ENCODE results near the gene P2RY2. TPM values are rescaled to one million over a fixed set of nuclear protein-coding genes. Genes with fewer than 3 reads are reported as not detected.

P2RY2 gene
- total RNA-seq, 3 donors from 2014 or later: 7.6 to 20.6 (median 14.5) TPM

DNA sequence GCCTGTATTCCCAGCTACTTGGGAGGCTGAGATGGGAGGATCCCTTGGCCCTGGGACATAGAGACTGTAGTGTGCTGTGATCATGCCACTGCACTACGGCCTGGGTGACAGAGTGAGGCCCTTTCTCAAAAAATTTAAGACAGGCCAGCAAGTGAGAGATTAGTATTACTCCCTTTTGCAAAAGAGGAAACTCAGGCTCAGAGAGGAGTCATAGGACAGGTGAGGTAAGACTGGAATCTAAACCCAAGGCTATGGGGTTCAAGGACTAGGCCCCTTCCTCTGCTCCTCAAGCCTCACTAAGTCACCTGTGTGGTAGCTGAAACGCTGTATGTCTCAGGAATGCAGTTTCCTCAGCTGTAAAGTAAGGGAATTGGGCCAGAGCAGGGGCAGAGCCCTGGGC lies 1.6 kb upstream of the P2RY2 start:
- no peaks in the 10 kb centered on the region for H3K9me3 ChIP-seq
- no peak for ATAC-seq
- H3K36me3 ChIP-seq (ENCODE audit: low read depth): no peaks in the 10 kb centered on the region
- peaks cover 14% of the 10 kb centered on the region for H3K4me1 ChIP-seq (ENCODE audit: low read depth)
- H3K4me3 ChIP-seq: no peak overlapping the region
- intact Hi-C loops (cut with DNase I, micrococcal nuclease): no loop called here
- no peak for TF ChIP-seq CTCF (IDR thresholded peaks at IDR 0.05)
- peak in 1 of 3 donors; percentile 17 for DNase-seq

DNA sequence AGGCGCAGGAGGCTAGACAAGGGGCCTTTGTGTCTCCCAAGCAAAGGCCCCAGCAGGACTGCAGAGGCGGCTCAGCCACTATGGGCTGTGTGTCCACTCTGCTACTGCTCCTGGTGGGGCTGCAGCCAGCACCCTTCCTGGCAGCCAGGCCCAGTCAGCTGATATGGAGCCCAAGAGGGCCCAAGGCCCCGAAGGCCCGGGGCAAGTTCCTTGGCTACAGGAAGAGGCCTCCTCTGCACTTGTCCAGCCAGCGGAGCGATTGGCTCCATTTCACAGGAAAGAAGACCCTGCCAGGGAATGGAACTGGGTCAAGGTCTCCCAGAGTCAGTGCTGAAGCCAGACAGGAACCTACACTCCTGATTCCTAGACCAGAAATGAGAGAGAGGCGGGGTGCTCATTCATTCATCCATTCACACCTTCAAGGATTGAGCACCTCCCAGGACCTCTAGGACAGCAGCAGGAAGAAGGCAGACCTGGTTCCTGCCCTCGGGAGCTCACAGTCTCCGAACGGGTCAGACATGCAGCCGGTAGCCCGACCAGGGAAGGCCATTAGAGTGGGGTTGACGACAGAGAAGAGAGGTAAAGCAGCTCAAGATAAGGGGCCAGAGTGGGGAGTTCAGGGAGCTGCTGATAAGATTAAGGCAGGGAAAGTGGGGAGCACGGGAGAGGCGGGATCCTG lies 811 bp upstream of the P2RY2 start:
- H3K4me3 ChIP-seq: no peak overlapping the region
- ATAC-seq (no peak), DNase-seq (peak in 1 of 3 donors; percentile 32)
- intact Hi-C loops (cut with DNase I, micrococcal nuclease): no loop called here
- peaks cover 14% of the 10 kb centered on the region for H3K4me1 ChIP-seq (ENCODE audit: low read depth)
- no peak for TF ChIP-seq CTCF (IDR thresholded peaks at IDR 0.05)
- no peaks in the 10 kb centered on the region for H3K36me3 ChIP-seq (ENCODE audit: low read depth)
- H3K9me3 ChIP-seq: no peaks in the 10 kb centered on the region

GRCh38 chr11:73217810-73218105 lies 323 bp upstream of the P2RY2 start:
- no peak overlapping the region for H3K4me3 ChIP-seq
- no peaks in the 10 kb centered on the region for H3K36me3 ChIP-seq (ENCODE audit: low read depth)
- ATAC-seq (no peak), DNase-seq (peak in 1 of 3 donors; percentile 16)
- no peaks in the 10 kb centered on the region for H3K9me3 ChIP-seq
- peaks cover 14% of the 10 kb centered on the region for H3K4me1 ChIP-seq (ENCODE audit: low read depth)
- no peak for TF ChIP-seq CTCF (IDR thresholded peaks at IDR 0.05)
- intact Hi-C loops (cut with DNase I, micrococcal nuclease): no loop called here

DNA sequence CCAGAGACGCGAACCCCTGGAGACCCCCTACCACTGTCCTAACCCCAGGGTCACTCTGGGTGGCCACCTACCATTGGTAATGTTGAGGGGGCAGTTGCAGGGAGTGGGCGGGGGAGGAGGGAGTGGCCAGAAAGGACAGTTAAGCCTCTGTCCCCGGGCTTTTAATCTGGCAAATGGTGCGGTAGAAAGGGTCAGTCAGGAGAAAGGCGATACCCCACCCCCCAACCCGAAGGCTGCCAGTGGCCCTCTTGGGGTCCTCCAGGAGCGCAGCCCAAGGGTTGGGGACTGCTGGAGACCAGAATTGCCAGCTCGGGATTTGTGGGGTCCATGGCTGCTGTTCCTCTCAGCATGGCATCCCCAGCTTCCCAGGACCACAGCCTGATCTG lies 742 bp downstream of the P2RY2 start:
- ATAC-seq (no peak), DNase-seq (peak in 1 of 3 donors; percentile 24)
- no peaks in the 10 kb centered on the region for H3K36me3 ChIP-seq (ENCODE audit: low read depth)
- peak overlapping the region; percentile 17 for H3K4me3 ChIP-seq
- no peaks in the 10 kb centered on the region for H3K9me3 ChIP-seq
- TF ChIP-seq CTCF (IDR thresholded peaks at IDR 0.05): no peak
- H3K4me1 ChIP-seq (ENCODE audit: low read depth): peaks cover 14% of the 10 kb centered on the region
- intact Hi-C loops (cut with DNase I, micrococcal nuclease): no loop called here

DNA sequence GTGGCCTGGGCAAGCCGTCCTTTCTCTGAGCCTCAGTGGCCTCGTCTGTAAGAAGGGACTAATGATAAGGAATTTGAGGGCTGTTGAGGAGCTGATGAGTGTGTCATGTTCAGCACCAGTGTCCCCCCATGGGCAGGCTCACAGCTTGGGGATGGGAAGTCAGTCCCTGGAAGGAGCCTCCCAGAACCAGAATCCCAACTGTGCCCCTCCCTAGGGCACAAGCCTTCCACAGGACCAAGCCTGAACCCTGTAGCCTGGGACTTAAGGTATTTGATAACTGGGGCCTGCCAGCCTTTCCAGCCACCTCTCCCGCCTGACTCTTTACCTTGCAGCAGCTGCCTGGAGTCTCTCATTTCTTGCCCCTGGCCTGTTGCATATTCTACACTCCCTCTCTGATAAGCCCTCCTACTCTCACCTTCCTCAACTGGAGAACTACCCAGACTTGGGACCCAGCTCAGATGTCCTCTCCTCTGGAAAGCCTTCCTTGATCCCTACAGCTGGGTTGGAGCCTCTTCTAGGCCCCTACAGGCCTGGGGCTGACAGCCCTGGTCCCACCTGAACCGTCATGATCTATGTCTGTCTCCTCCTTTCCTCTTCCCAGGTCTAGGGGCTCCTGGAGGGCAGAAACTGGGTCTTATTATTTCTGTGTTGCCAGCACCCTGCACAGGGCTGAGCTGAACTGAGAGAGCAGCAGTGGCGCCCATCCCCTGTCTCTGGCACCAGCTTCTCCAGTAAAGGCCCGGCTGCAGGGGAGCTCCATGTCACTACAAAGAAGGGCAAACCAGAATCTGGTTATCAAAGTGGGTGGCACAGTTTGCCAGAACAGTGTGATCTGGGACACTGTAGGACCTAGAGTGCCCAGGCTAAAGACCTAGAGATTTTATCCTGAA lies 1.6 kb downstream of the P2RY2 start:
- ATAC-seq (no peak), DNase-seq (peak in 1 of 3 donors; percentile 23)
- no peak overlapping the region for H3K4me3 ChIP-seq
- no peaks in the 10 kb centered on the region for H3K9me3 ChIP-seq
- H3K36me3 ChIP-seq (ENCODE audit: low read depth): no peaks in the 10 kb centered on the region
- no peak for TF ChIP-seq CTCF (IDR thresholded peaks at IDR 0.05)
- H3K4me1 ChIP-seq (ENCODE audit: low read depth): peaks cover 14% of the 10 kb centered on the region
- intact Hi-C loops (cut with DNase I, micrococcal nuclease): no loop called here

All from mucosa of descending colon (tissue), 3 donors.